OCI-LY7 (cell line): Measurements from ENCODE around the gene CRYBG1. TPM values are rescaled to one million over a fixed set of nuclear protein-coding genes. Genes with fewer than 3 reads are reported as not detected.

Source experiments
- BruUV-seq: library from RNA; stranded (reverse); fragments of 400-500 nt; replicated peaks from 2 replicates; lab custom pipeline; 2021; lab: Mats Ljungman, UMichigan
- CTCF ChIA-PET: fragments of 300-600 bp; sonication (Branson Sonifier 250); formaldehyde crosslinking; loops from one replicate; lab custom pipeline; 2022; ENCODE audit warnings: antibody characterized with exemption; ENCODE audit not compliant: unreplicated experiment; lab: Charles Lee
- POLR2A ChIA-PET: fragments of 300-600 bp; sonication (Branson Sonifier 250); formaldehyde crosslinking; loops from one replicate; lab custom pipeline; 2022; ENCODE audit warnings: antibody characterized with exemption; lab: Charles Lee
- DNase-seq: peaks from one replicate; pipeline ENCODE4 v3.0.0-alpha.2; 2015; ENCODE audit warnings: low spot score
- H2AFZ ChIP-seq: fragments of 200-600 bp; sonication (generic), shearing (Covaris generic); 2 replicates; pipeline ENCODE4 v1.6.1; 2014; ENCODE audit warnings: mild to moderate bottlenecking, antibody characterized with exemption, low read length, moderate library complexity
- H3K27ac ChIP-seq: fragments of 200-600 bp; sonication (generic); 2 replicates; pipeline ENCODE4 v1.5.1; 2014; ENCODE audit warnings: mixed run types, low read depth, mild to moderate bottlenecking, moderate library complexity, low read length, inconsistent platforms; ENCODE audit not compliant: poor library complexity, severe bottlenecking
- H3K36me3 ChIP-seq: fragments of 200-600 bp; sonication (generic); 2 replicates; pipeline ENCODE4 v1.6.1; 2014; ENCODE audit warnings: mild to moderate bottlenecking, antibody characterized with exemption, low read length, moderate library complexity, mixed read lengths; ENCODE audit not compliant: insufficient read depth
- H3K4me1 ChIP-seq: fragments of 200-600 bp; sonication (generic); 2 replicates; pipeline ENCODE4 v1.5.1; 2014; ENCODE audit warnings: mild to moderate bottlenecking, low read length; ENCODE audit not compliant: insufficient read depth, poor library complexity, severe bottlenecking
- H3K4me2 ChIP-seq: fragments of 200-600 bp; sonication (generic); 2 replicates; pipeline ENCODE4 v1.6.1; 2014; ENCODE audit warnings: mild to moderate bottlenecking, low read length
- H3K4me3 ChIP-seq: fragments of 200-600 bp; sonication (generic); 2 replicates; pipeline ENCODE4 v1.5.1; 2014; ENCODE audit warnings: mild to moderate bottlenecking, low read depth, low read length; ENCODE audit not compliant: poor library complexity, severe bottlenecking
- H3K79me2 ChIP-seq: fragments of 200-600 bp; sonication (generic); 2 replicates; pipeline ENCODE4 v1.6.1; 2016; ENCODE audit warnings: low read depth, mild to moderate bottlenecking, low read length, moderate library complexity, mixed read lengths; ENCODE audit not compliant: insufficient read depth
- H3K9me2 ChIP-seq: fragments of 200-600 bp; sonication (generic); 2 replicates; pipeline ENCODE4 v1.6.1; 2016; ENCODE audit warnings: mild to moderate bottlenecking, low read length, mixed read lengths; ENCODE audit not compliant: insufficient read depth
- H3K9me3 ChIP-seq: fragments of 200-600 bp; sonication (generic); 2 replicates; pipeline ENCODE4 v1.6.1; 2014; ENCODE audit warnings: mild to moderate bottlenecking, mixed run types, low read length, mixed read lengths
- H4K20me1 ChIP-seq: fragments of 200-600 bp; sonication (generic); 2 replicates; pipeline ENCODE4 v1.6.1; 2014; ENCODE audit warnings: mild to moderate bottlenecking, antibody characterized with exemption, low read length, moderate library complexity, mixed read lengths; ENCODE audit not compliant: insufficient read depth
- CTCF ChIP-seq: fragments of 200-600 bp; sonication (generic); conservative IDR thresholded peaks from 2 replicates; pipeline ENCODE4 v1.5.1; 2014; ENCODE audit warnings: mild to moderate bottlenecking, antibody characterized with exemption, low read length, moderate library complexity, mixed read lengths
- EZH2phosphoT487 ChIP-seq: fragments of 200-600 bp; sonication (generic); IDR thresholded peaks from 2 replicates; pipeline ENCODE4 v1.6.1; 2018; ENCODE audit warnings: low read depth, borderline replicate concordance, mild to moderate bottlenecking, mixed run types, antibody characterized with exemption, low read length, moderate library complexity, mixed read lengths
- intact Hi-C: fragments of 100-400 bp; cut with micrococcal nuclease; formaldehyde crosslinking; loops from one replicate; pipeline ENCODE4 v1.10.0; 2022; ENCODE audit not compliant: unreplicated experiment
- total RNA-seq, 2 experiments: library from RNA; depleted of rRNA in 1 of 2; stranded (reverse); fragments of >200 nt in 1 of 2; shearing (Covaris generic) in 1 of 2; gene quantifications; 2 replicates each; pipeline ENCODE4 v1.2.3, GENCODE V29; 2014 to 2022

Gene CRYBG1
- total RNA-seq, 2 experiments from 2014 or later = 41.7 to 66.2 TPM

GRCh38 chr6:106612671-106613416, 252.3 kb downstream of the CRYBG1 start:
- Histone ChIP-seq H3K4me2 (no peak overlapping the region), H4K20me1 (no peaks in the 10 kb centered on the region), H3K27ac (peak overlapping the region; percentile 85), H3K9me2 (no peaks in the 10 kb centered on the region; the same call in 1 of the 2 replicates), H3K4me1 (peaks cover 88% of the 10 kb centered on the region), H3K4me3 (no peak overlapping the region), H3K9me3 (no peaks in the 10 kb centered on the region; the same call in 1 of the 2 replicates), H3K79me2 (peaks cover 48% of the 10 kb centered on the region; the same call in 1 of the 2 replicates), H2AFZ (no peak overlapping the region), H3K36me3 (peaks cover 92% of the 10 kb centered on the region)
- TF ChIP-seq CTCF = no peak
- no peak for TF ChIP-seq EZH2phosphoT487
- ChIA-PET CTCF (no interaction called here), POLR2A (interaction anchor here (1.1 to 14.6 kb wide), 5 partner anchors 9 to 364 kb away, joined by 3 to 295 read pairs (median 5); partner anchors contain the start of genes QRSL1 and RTN4IP1)
- BruUV-seq = no TSS peak
- intact Hi-C loops = loop anchor here (5.0 kb wide), 1 partner anchor 54 kb away; no protein-coding TSS in a partner anchor
- DNase-seq = no peak

GRCh38 chr6:106613590-106613989, 253.1 kb downstream of the CRYBG1 start:
- intact Hi-C loops = loop anchor here (5.0 kb wide), 1 partner anchor 54 kb away; no protein-coding TSS in a partner anchor
- peak overlapping the region; percentile 85 for H3K27ac ChIP-seq
- H4K20me1 ChIP-seq = no peaks in the 10 kb centered on the region
- H3K9me2 ChIP-seq = no peaks in the 10 kb centered on the region; the same call in 1 of the 2 replicates
- ChIA-PET POLR2A (interaction anchor here (1.1 to 14.6 kb wide), 6 partner anchors 9 to 363 kb away, joined by 3 to 295 read pairs (median 4); partner anchors contain the start of genes QRSL1 and RTN4IP1), CTCF (no interaction called here)
- TF ChIP-seq CTCF (no peak), EZH2phosphoT487 (no peak)
- H3K4me2 ChIP-seq = peak overlapping the region; percentile 75
- H3K36me3 ChIP-seq = peaks cover 92% of the 10 kb centered on the region
- H2AFZ ChIP-seq = no peak overlapping the region; the same call in 1 of the 2 replicates
- peak overlapping the region; percentile 47 for H3K4me3 ChIP-seq
- H3K9me3 ChIP-seq = no peaks in the 10 kb centered on the region
- H3K4me1 ChIP-seq = peaks cover 88% of the 10 kb centered on the region
- no peak for DNase-seq
- BruUV-seq = no TSS peak
- H3K79me2 ChIP-seq = peaks cover 48% of the 10 kb centered on the region; the same call in 1 of the 2 replicates
